GM12878 (cell line): ENCODE data around the gene IQSEC2. TPM values are rescaled to one million over a fixed set of nuclear protein-coding genes. Genes with fewer than 3 reads are reported as not detected.

Source experiments
- ATAC-seq: fragments of 200-7000 bp; cut with Tn5 transposase; 3 replicates; pipeline ENCODE4 v1.9.1; 2020; ENCODE audit warnings: mild to moderate bottlenecking, moderate library complexity
- BruUV-seq: library from RNA; stranded (reverse); fragments of 400-500 nt; replicated peaks from 2 replicates; lab custom pipeline; 2021; lab: Mats Ljungman, UMichigan
- CTCF ChIA-PET: fragments of 300-600 bp; sonication (Branson Sonifier 250); formaldehyde crosslinking; extraction: SDS; loops from one replicate; lab custom pipeline; 2021; ENCODE audit warnings: inconsistent platforms; lab: Yijun Ruan, JAX
- POLR2A ChIA-PET: fragments of 350-600 bp; formaldehyde crosslinking; extraction: SDS; loops from one replicate; lab custom pipeline; 2021; ENCODE audit warnings: inconsistent platforms; lab: Charles Lee
- RAD21 ChIA-PET: fragments of 300-600 bp; sonication (Branson Sonifier 250); formaldehyde crosslinking; loops from one replicate; lab custom pipeline; 2023; ENCODE audit warnings: antibody characterized with exemption; ENCODE audit not compliant: unreplicated experiment; lab: Charles Lee
- SMC1A ChIA-PET: fragments of 300-600 bp; sonication (Branson Sonifier 250); formaldehyde crosslinking; loops from one replicate; lab custom pipeline; 2023; ENCODE audit not compliant: unreplicated experiment, uncharacterized antibody; lab: Charles Lee
- DNase-seq: peaks from one replicate; pipeline ENCODE4 v3.0.0-alpha.2; 2011; ENCODE audit warnings: low read depth, low spot score
- FAIRE-seq: peaks from 3 replicates; lab custom pipeline; 2011; peaks lifted over from hg19 to GRCh38; lab: Jason Lieb, UNC
- H2AFZ ChIP-seq: 2 replicates; pipeline ENCODE4 v1.6.0; 2011; ENCODE audit warnings: low read depth, low read length, control low read depth; ENCODE audit not compliant: control insufficient read depth
- H3K27ac ChIP-seq: 2 replicates; pipeline ENCODE4 v1.5.1; 2011; ENCODE audit warnings: control low read depth; ENCODE audit not compliant: control insufficient read depth, insufficient read depth
- H3K27me3 ChIP-seq, 2 experiments: replicated peaks in 1 of 2; 2 replicates each; pipeline versions ENCODE4 v1.6.0 to v1.6.1; 2011; ENCODE audit warnings: low read length in 1 of 2; ENCODE audit not compliant: control insufficient read depth in 2 of 2, insufficient read depth in 2 of 2
- H3K36me3 ChIP-seq, 2 experiments: 2 replicates each; pipeline ENCODE4 v1.5.1; 2011; ENCODE audit warnings: low read length in 1 of 2; ENCODE audit not compliant: control insufficient read depth in 2 of 2, insufficient read depth in 2 of 2
- H3K4me1 ChIP-seq: 2 replicates; pipeline ENCODE4 v1.6.1; 2011; ENCODE audit warnings: mild to moderate bottlenecking, low read length, moderate library complexity, mixed read lengths; ENCODE audit not compliant: control insufficient read depth, insufficient read depth
- H3K4me2 ChIP-seq: 2 replicates; pipeline ENCODE4 v1.6.0; 2011; ENCODE audit warnings: control low read depth; ENCODE audit not compliant: control insufficient read depth, insufficient read depth
- H3K4me3 ChIP-seq: fragments of 200-600 bp; sonication (generic); 2 replicates; pipeline ENCODE4 v1.5.1; 2016
- H3K79me2 ChIP-seq: 2 replicates; pipeline ENCODE4 v1.6.0; 2011; ENCODE audit warnings: low read length; ENCODE audit not compliant: control insufficient read depth, insufficient read depth
- H3K9ac ChIP-seq: 2 replicates; pipeline ENCODE4 v1.8.0; 2011; ENCODE audit warnings: low read length, control low read depth, mixed read lengths; ENCODE audit not compliant: control insufficient read depth, insufficient read depth
- H3K9me3 ChIP-seq: replicated peaks from 3 replicates; pipeline ENCODE4 v1.5.1; 2011; ENCODE audit warnings: mild to moderate bottlenecking, low read length; ENCODE audit not compliant: control insufficient read depth, insufficient read depth
- H4K20me1 ChIP-seq: 2 replicates; pipeline ENCODE4 v1.6.0; 2011; ENCODE audit not compliant: control insufficient read depth, insufficient read depth
- CHD4 ChIP-seq: fragments of 200-600 bp; sonication (generic); IDR thresholded peaks from 2 replicates; pipeline ENCODE4 v1.6.1; 2016; ENCODE audit warnings: mild to moderate bottlenecking
- CTCF ChIP-seq, 3 experiments: IDR thresholded peaks in 2 of 3; conservative IDR thresholded peaks in 1 of 3; 2 replicates each; pipeline ENCODE4 v1.5.1; 2011; ENCODE audit warnings: low read depth in 3 of 3, low read length in 3 of 3, mild to moderate bottlenecking in 3 of 3, control low read depth in 2 of 3, moderate library complexity in 2 of 3, inconsistent platforms in 1 of 3, mixed read lengths in 1 of 3; ENCODE audit not compliant: control insufficient read depth in 2 of 3, insufficient read depth in 1 of 3; ENCODE audit errors: extremely low read depth in 1 of 3
- IKZF2 ChIP-seq, 2 experiments: fragments of 450-650 bp; IDR thresholded peaks; 2 replicates each; pipeline ENCODE4 v1.6.1; 2017; ENCODE audit warnings: mild to moderate bottlenecking in 2 of 2, moderate library complexity in 2 of 2
- RAD21 ChIP-seq: IDR thresholded peaks from 2 replicates; pipeline ENCODE4 v1.6.1; 2011; ENCODE audit warnings: mild to moderate bottlenecking, low read depth, low read length, moderate library complexity; ENCODE audit not compliant: insufficient read depth
- SMC3 ChIP-seq: IDR thresholded peaks from 2 replicates; pipeline ENCODE4 v1.6.1; 2011; ENCODE audit warnings: low read length, improper control_type of control experiment, borderline replicate concordance
- YY1 ChIP-seq: IDR thresholded peaks from 2 replicates; pipeline ENCODE4 v1.6.1; 2011; ENCODE audit warnings: low read depth, mild to moderate bottlenecking, low read length
- WGBS: methylation state at CpG from one replicate; pipeline ENCODE4 v1.1.6; 2016; ENCODE audit warnings: low lambda C conversion rate; ENCODE audit not compliant: insufficient replicate concordance, insufficient coverage; ENCODE audit errors: missing lambda C conversion rate; 5-methylcytosine and 5-hydroxymethylcytosine counted together
- in situ Hi-C: fragments of 300-500 bp; cut with MboI; formaldehyde crosslinking; loops from 9 replicates; pipeline ENCODE4 v1.14.3; 2018; ENCODE audit warnings: mixed read lengths
- intact Hi-C: fragments of 100-400 bp; cut with micrococcal nuclease; formaldehyde crosslinking; loops from one replicate; pipeline ENCODE4 v1.14.2; 2022; ENCODE audit not compliant: unreplicated experiment
- polyA plus RNA-seq, 11 experiments: library from polyadenylated mRNA; depleted of rRNA in 4 of 11; unstranded in 6 of 11; stranded (reverse) in 5 of 11; fragments of >200 nt; fragmentation: Nextera tagmentation in 4 of 11; fragmentation: Illumina TruSeq in 1 of 11; extraction: Ambion mirVana in 4 of 11; extraction: Trizol in 1 of 11; gene quantifications; 1 replicate in 1 of 11; 2 replicates in 10 of 11; pipeline versions ENCODE4 v1.2.1 to v1.2.3, GENCODE V29; 2011 to 2016; ENCODE audit warnings: inconsistent platforms in 2 of 11, missing spikeins in 2 of 11, low read depth in 1 of 11
- total RNA-seq, 4 experiments: library from RNA; depleted of rRNA in 3 of 4; stranded (reverse); fragments of >200 nt in 3 of 4; fragmentation: Illumina TruSeq in 1 of 4; extraction: Trizol in 1 of 4; gene quantifications; 2 replicates each; pipeline versions ENCODE4 v1.2.1 to v1.2.3, GENCODE V29; 2013 to 2021

IQSEC2 gene
- total and polyA plus RNA-seq, 10 of the 15 experiments (the other 5 are each of a cell fraction or from before 2014, with no cell fraction given): 0.01 to 0.23 (median 0.04) TPM; not detected in 3

DNA sequence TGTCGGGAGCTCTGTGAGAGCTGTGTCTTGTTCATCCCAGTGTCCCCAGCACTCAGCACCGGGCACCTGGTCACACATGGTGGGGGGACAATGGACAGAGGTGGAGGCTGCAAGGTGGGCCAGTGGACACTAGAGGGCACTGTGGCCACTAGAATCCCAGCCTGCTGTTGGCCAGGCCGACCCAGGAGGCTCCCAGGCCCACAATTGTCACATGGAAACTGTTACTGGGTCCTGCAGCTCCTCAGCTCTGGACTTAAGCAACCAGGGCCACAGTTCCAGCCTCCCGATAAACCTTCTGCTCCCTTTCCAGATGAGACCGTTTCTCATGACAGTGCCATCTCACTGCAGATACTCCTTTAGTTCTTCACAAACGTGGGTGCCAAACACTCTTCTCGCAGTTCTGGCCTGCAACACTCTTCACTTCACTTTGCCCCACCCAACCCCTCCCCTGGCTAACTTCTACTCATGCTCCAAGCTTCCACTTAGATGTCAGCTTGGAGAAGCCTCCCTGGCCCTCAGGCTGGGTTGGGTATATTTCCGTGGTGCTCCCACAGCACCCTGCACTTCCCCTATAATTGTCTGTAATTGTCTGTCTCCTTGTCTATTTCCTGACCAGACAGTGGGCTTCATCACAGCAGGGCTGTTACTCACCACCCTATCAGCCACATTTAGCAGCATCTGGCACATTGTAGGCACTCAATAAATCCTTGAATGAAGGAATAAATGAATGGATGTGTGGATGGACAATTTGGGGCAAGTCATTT lies 3.5 kb upstream of the IQSEC2 start:
- POLR2A ChIA-PET: no interaction called here
- Histone ChIP-seq H3K9ac (no peak overlapping the region), H3K9me3 (no peaks in the 10 kb centered on the region), H3K4me3 (no peak overlapping the region), H3K36me3 (no peaks in the 10 kb centered on the region), H3K27me3 (peaks cover 0 to 2% of the 10 kb centered on the region in 2 experiments; a peak in 1 of 4 replicates), H3K4me2 (no peak overlapping the region), H3K27ac (no peak overlapping the region), H3K4me1 (no peaks in the 10 kb centered on the region; the same call in 1 of the 2 replicates), H4K20me1 (no peaks in the 10 kb centered on the region), H3K79me2 (no peaks in the 10 kb centered on the region), H2AFZ (no peak overlapping the region)
- BruUV-seq: no TSS peak
- WGBS: 21% methylated on average over 8 of the region's 8 CpGs
- intact Hi-C loops (no loop called here), in situ Hi-C loops (no loop called here)
- DNase-seq (peak; percentile 8), ATAC-seq (peak; percentile 90), FAIRE-seq (peak; percentile 84)
- CTCF ChIA-PET: interaction anchor here (0.6 to 7.0 kb wide), 14 partner anchors 23 to 224 kb away, joined by 3 to 61 read pairs (median 4); no protein-coding TSS in a partner anchor
- SMC1A ChIA-PET: interaction anchor here (1.0 to 1.9 kb wide), 6 partner anchors 9 to 197 kb away, joined by 3 to 6 read pairs (median 4); no protein-coding TSS in a partner anchor
- TF ChIP-seq IKZF2 (IDR thresholded peaks at IDR 0.05) (no peak), YY1 (0 out of 2 replicates have a peak, but pooled peaks have one; percentile 27), RAD21 (peak; percentile 38; the same call in 1 of the 2 replicates), CTCF (IDR thresholded peaks at IDR 0.05 in 2 of 3, conservative IDR thresholded peaks at IDR 0.05 in 1 of 3; ENCODE audit: control insufficient read depth in 2 of 3, extremely low read depth in 1 of 3, insufficient read depth in 1 of 3, low read depth in 3 of 3, low read length in 3 of 3) (peak; percentile 77 to 91 (median 89)), SMC3 (peak; percentile 34; the same call in 1 of the 2 replicates), CHD4 (no peak)
- RAD21 ChIA-PET: interaction anchor here (2.2 kb wide), 1 partner anchor 28 kb away, joined by 8 read pairs; no protein-coding TSS in a partner anchor
